Trophoblast cell (in vitro differentiated cells and primary cell): Measurements from ENCODE around the gene SSBP1.
A peak's percentile ranks its signal among the peaks of the same experiment; 100 is the strongest.
"Not testable (repeated sequence)": the region's sequence is repeated elsewhere in the genome, so short reads cannot be mapped to it uniquely, and the experiment has no call there.

Experiments used
- DNase-seq, 2 donors: peaks; one replicate each; pipeline ENCODE4 v3.0.0-alpha.2; 2016
- H2AFZ ChIP-seq: 2 replicates; pipeline ENCODE4 v1.6.1; 2013; ENCODE audit warnings: low read length, moderate library complexity, mild to moderate bottlenecking; ENCODE audit not compliant: insufficient read depth, poor library complexity
- H2AK5ac ChIP-seq: 2 replicates; pipeline ENCODE4 v1.6.1; 2013; ENCODE audit warnings: mild to moderate bottlenecking, low read length
- H2BK120ac ChIP-seq: 2 replicates; pipeline ENCODE4 v1.6.1; 2013; ENCODE audit warnings: low read length, mild to moderate bottlenecking, moderate library complexity; ENCODE audit not compliant: insufficient read depth, poor library complexity
- H2BK12ac ChIP-seq: 2 replicates; pipeline ENCODE4 v1.6.1; 2013; ENCODE audit warnings: mild to moderate bottlenecking, low read length, moderate library complexity
- H2BK5ac ChIP-seq: 2 replicates; pipeline ENCODE4 v1.6.1; 2013; ENCODE audit warnings: low read length, low read depth, moderate library complexity, mild to moderate bottlenecking; ENCODE audit not compliant: poor library complexity
- H3K14ac ChIP-seq: 2 replicates; pipeline ENCODE4 v1.6.1; 2013; ENCODE audit warnings: mild to moderate bottlenecking, low read length
- H3K18ac ChIP-seq: 2 replicates; pipeline ENCODE4 v1.6.1; 2013; ENCODE audit warnings: mild to moderate bottlenecking, low read length
- H3K23ac ChIP-seq: 2 replicates; pipeline ENCODE4 v1.6.1; 2013; ENCODE audit warnings: low read length
- H3K27ac ChIP-seq: 2 replicates; pipeline ENCODE4 v1.5.1; 2013; ENCODE audit warnings: low read depth, mild to moderate bottlenecking, inconsistent platforms, low read length, moderate library complexity
- H3K27me3 ChIP-seq: 2 replicates; pipeline ENCODE4 v1.6.1; 2013; ENCODE audit warnings: inconsistent platforms, mild to moderate bottlenecking, low read length, moderate library complexity; ENCODE audit not compliant: insufficient read depth
- H3K36me3 ChIP-seq, 2 experiments: 1 replicate in 1 of 2; 2 replicates in 1 of 2; pipeline ENCODE4 v1.6.1; 2013; ENCODE audit warnings: low read length in 2 of 2, mild to moderate bottlenecking in 2 of 2, moderate library complexity in 1 of 2; ENCODE audit not compliant: insufficient read depth in 2 of 2, control insufficient read depth in 1 of 2
- H3K4ac ChIP-seq: 2 replicates; pipeline ENCODE4 v1.6.1; 2013; ENCODE audit warnings: low read depth, mild to moderate bottlenecking, low read length, moderate library complexity
- H3K4me1 ChIP-seq, 2 experiments: 1 replicate in 1 of 2; 2 replicates in 1 of 2; pipeline ENCODE4 v1.6.1; 2013; ENCODE audit warnings: low read length in 2 of 2, mild to moderate bottlenecking in 2 of 2, moderate library complexity in 1 of 2; ENCODE audit not compliant: insufficient read depth in 2 of 2, control insufficient read depth in 1 of 2
- H3K4me2 ChIP-seq: 2 replicates; pipeline ENCODE4 v1.6.1; 2013; ENCODE audit warnings: inconsistent platforms, mild to moderate bottlenecking, low read length, moderate library complexity
- H3K4me3 ChIP-seq: 2 replicates; pipeline ENCODE4 v1.5.1; 2013; ENCODE audit warnings: mild to moderate bottlenecking, low read depth, low read length, inconsistent platforms
- H3K79me1 ChIP-seq: one replicate; pipeline ENCODE4 v1.6.1; 2013; ENCODE audit warnings: low read length
- H3K79me2 ChIP-seq: 2 replicates; pipeline ENCODE4 v1.6.1; 2013; ENCODE audit warnings: low read length, mild to moderate bottlenecking; ENCODE audit not compliant: control insufficient read depth, insufficient read depth, poor library complexity
- H3K9ac ChIP-seq: 2 replicates; pipeline ENCODE4 v1.6.1; 2013; ENCODE audit warnings: mild to moderate bottlenecking, low read length
- H3K9me3 ChIP-seq: 2 replicates; pipeline ENCODE4 v1.6.1; 2013; ENCODE audit warnings: low read depth, mild to moderate bottlenecking, control low read depth, inconsistent platforms, low read length; ENCODE audit not compliant: insufficient read depth
- H4K12ac ChIP-seq: 2 replicates; pipeline ENCODE4 v1.6.1; 2013; ENCODE audit warnings: low read depth, mild to moderate bottlenecking, low read length, moderate library complexity
- H4K8ac ChIP-seq: 2 replicates; pipeline ENCODE4 v1.6.1; 2013; ENCODE audit warnings: low read depth, mild to moderate bottlenecking, low read length, moderate library complexity
- H4K91ac ChIP-seq: one replicate; pipeline ENCODE4 v1.6.1; 2013; ENCODE audit warnings: low read depth, mild to moderate bottlenecking, low read length, moderate library complexity
- WGBS: extraction: QIAGEN DNeasy Blood & Tissue Kit; methylation state at CpG from one replicate; pipeline ENCODE4 v1.1.7; 2013; ENCODE audit warnings: missing lambda C conversion rate; ENCODE audit not compliant: insufficient read length, insufficient coverage; ENCODE audit errors: extremely low coverage; 5-methylcytosine and 5-hydroxymethylcytosine counted together

Gene SSBP1

DNA sequence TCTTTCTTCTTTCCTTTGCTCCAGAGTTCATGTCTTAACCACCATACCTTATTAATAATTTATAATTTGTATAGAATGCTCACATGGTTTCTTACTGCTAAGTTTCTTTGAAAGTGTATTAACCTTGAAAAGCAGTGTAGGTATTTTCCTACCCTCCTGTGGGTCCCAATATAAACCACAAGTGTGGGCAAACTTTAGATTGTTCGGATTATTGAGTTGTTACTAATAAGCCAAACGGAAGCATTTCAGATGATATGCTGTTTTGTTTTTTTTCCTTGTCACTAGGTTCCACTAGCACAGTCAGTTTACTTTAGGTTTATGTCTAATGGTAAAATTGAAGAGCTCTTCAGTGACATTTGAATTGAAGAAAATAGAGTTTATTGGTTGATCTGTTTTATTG, 10.2 kb downstream of the SSBP1 start:
- H4K8ac ChIP-seq, result no peak overlapping the region
- H2AK5ac ChIP-seq, result no peak overlapping the region
- H2AFZ ChIP-seq, result no peak overlapping the region
- no peak overlapping the region for H2BK120ac ChIP-seq
- H2BK5ac ChIP-seq, result no peak overlapping the region
- no peak overlapping the region for H3K14ac ChIP-seq
- H3K9me3 ChIP-seq, result peaks cover 6% of the 10 kb centered on the region
- no peaks in the 10 kb centered on the region for H3K4me1 ChIP-seq
- H3K79me1 ChIP-seq, result no peaks in the 10 kb centered on the region
- H4K91ac ChIP-seq, result no peak overlapping the region
- no peak overlapping the region for H3K4ac ChIP-seq
- peaks cover 22 to 39% of the 10 kb centered on the region in 2 experiments for H3K36me3 ChIP-seq
- H3K23ac ChIP-seq, result no peak overlapping the region
- H3K79me2 ChIP-seq, result no peaks in the 10 kb centered on the region
- H3K4me2 ChIP-seq, result no peak overlapping the region
- no peak overlapping the region for H4K12ac ChIP-seq
- no peak overlapping the region for H3K18ac ChIP-seq
- H3K27ac ChIP-seq, result no peak overlapping the region
- no peak overlapping the region for H2BK12ac ChIP-seq
- peak in 1 of 2 donors; percentile 28 for DNase-seq
- no CpG with 5 or more reads among the region's 2 CpGs for WGBS
- H3K9ac ChIP-seq, result no peak overlapping the region
- H3K27me3 ChIP-seq, result no peaks in the 10 kb centered on the region
- H3K4me3 ChIP-seq, result no peak overlapping the region

DNA sequence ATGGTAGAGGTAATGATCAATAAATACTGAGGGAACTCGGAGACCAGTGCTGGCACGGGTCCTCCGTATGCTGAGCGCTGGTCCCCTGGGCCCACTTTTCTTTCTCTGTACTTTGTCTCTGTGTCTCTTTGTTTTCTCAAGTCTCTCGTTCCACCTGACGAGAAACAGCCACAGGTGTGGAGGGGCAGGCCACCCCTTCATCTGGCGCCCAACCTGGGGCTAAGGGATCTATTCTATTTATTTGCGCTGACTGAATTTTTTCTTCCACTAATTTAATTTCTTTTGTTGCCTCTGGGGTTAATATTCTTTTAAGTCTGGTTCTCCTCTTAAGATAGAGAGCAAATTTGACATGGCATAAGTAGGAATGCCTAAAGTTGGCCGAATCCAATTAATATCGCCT, 13.7 kb downstream of the SSBP1 start:
- H3K4ac ChIP-seq, H2AK5ac ChIP-seq, H2BK5ac ChIP-seq, H3K9ac ChIP-seq, DNase-seq, H2AFZ ChIP-seq, H3K9me3 ChIP-seq, H3K14ac ChIP-seq, H3K27ac ChIP-seq, H4K91ac ChIP-seq, H3K4me3 ChIP-seq, H3K79me2 ChIP-seq, H3K4me2 ChIP-seq, H2BK120ac ChIP-seq, H4K12ac ChIP-seq, H4K8ac ChIP-seq, H3K18ac ChIP-seq, H2BK12ac ChIP-seq, H3K4me1 ChIP-seq, H3K23ac ChIP-seq, H3K27me3 ChIP-seq, H3K79me1 ChIP-seq: not testable (repeated sequence)
- peaks cover 15 to 32% of the 10 kb centered on the region in 2 experiments for H3K36me3 ChIP-seq
- WGBS, result no CpG with 5 or more reads among the region's 10 CpGs

DNA sequence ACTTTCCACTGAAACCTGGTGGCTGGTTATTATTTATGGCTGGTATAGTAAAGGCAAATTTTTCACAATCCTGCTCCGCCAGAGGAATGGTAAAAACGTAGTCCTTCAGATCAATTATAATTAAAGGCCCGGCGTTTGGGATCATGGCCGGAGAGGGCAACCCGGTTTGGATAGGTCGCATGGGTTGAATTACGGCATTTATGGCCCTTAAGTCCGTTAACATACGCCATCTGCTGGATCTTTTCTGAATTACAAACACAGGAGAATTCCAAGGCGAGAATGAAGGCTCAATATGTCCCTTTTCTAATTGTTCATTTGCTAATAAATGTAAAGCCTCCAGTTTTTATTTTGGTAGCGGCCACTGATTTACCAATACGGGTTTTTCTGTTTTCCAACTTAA, 14.5 kb downstream of the SSBP1 start:
- Histone ChIP-seq H3K27ac (no peak overlapping the region), H2BK120ac (no peak overlapping the region), H3K4me1 (no peaks in the 10 kb centered on the region), H2AK5ac (no peak overlapping the region), H3K79me1 (no peaks in the 10 kb centered on the region), H3K4me3 (no peak overlapping the region), H2AFZ (no peak overlapping the region), H3K36me3 (peaks cover 18 to 35% of the 10 kb centered on the region in 2 experiments), H4K8ac (no peak overlapping the region), H3K79me2 (no peaks in the 10 kb centered on the region), H4K12ac (no peak overlapping the region), H3K9me3 (peaks cover 6% of the 10 kb centered on the region), H4K91ac (no peak overlapping the region), H3K14ac (no peak overlapping the region), H3K4me2 (no peak overlapping the region), H3K4ac (no peak overlapping the region), H3K9ac (no peak overlapping the region), H3K23ac (no peak overlapping the region), H3K18ac (no peak overlapping the region), H3K27me3 (no peaks in the 10 kb centered on the region), H2BK5ac (no peak overlapping the region), H2BK12ac (no peak overlapping the region)
- DNase-seq, result no peak
- WGBS, result no CpG with 5 or more reads among the region's 13 CpGs

DNA sequence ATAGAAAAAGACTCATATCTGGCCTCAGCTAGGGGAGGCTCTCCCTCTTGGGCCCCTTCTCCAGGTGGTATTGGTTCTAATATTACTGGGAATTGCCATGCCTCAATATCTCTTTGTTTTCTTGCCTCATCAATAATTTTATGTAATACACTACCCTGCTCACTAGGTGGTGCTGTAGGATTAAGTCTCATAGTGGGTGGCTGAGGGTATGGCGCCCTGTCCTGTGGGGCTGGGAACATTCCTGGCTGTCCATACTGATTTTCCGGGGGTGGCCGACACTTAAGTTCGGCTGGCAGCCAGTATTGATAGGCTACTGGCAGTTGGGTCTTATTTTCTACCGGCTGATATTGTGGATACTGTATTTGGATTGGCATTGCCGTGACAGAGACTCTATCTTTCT, 16.8 kb downstream of the SSBP1 start:
- Histone ChIP-seq H3K9me3 (peaks cover 6% of the 10 kb centered on the region), H3K79me1 (no peaks in the 10 kb centered on the region), H3K4me1 (no peaks in the 10 kb centered on the region), H2AFZ (no peak overlapping the region), H2BK120ac (no peak overlapping the region), H3K18ac (no peak overlapping the region), H4K8ac (no peak overlapping the region), H3K4me2 (no peak overlapping the region), H4K12ac (no peak overlapping the region), H3K27ac (no peak overlapping the region), H3K79me2 (no peaks in the 10 kb centered on the region), H4K91ac (no peak overlapping the region), H3K4ac (no peak overlapping the region), H3K36me3 (peaks cover 18 to 32% of the 10 kb centered on the region in 2 experiments), H3K9ac (no peak overlapping the region), H2BK12ac (no peak overlapping the region), H2AK5ac (no peak overlapping the region), H3K4me3 (no peak overlapping the region), H3K14ac (no peak overlapping the region), H2BK5ac (no peak overlapping the region), H3K27me3 (no peaks in the 10 kb centered on the region), H3K23ac (no peak overlapping the region)
- WGBS, result no CpG with 5 or more reads among the region's 6 CpGs
- DNase-seq, result peak in 1 of 2 donors; percentile 41
